CD4-positive, alpha-beta memory T cell (primary cell): ENCODE data around the gene PLSCR3. TPM values are rescaled to one million over a fixed set of nuclear protein-coding genes. Genes with fewer than 3 reads are reported as not detected.

Experiments
- CTCF ChIA-PET: fragments of 350-600 bp; sonication (Branson Sonifier 250); formaldehyde crosslinking; loops from one replicate; lab custom pipeline; 2021; ENCODE audit warnings: inconsistent platforms; ENCODE audit not compliant: partially characterized antibody; lab: Charles Lee
- POLR2A ChIA-PET: fragments of 350-600 bp; sonication (Branson Sonifier 250); formaldehyde crosslinking; loops from one replicate; lab custom pipeline; 2021; ENCODE audit not compliant: partially characterized antibody; lab: Charles Lee
- DNase-seq, 5 donors: peaks; one replicate each; pipeline versions ENCODE4 v3.0.0 to v3.0.0-alpha.2; 2020 to 2022; ENCODE audit warnings: mixed read lengths in 1 of 5
- H3K27ac ChIP-seq: one replicate; pipeline ENCODE4 v1.7.0; 2013; ENCODE audit warnings: low read depth, low read length
- H3K27me3 ChIP-seq: 2 replicates; pipeline ENCODE4 v1.7.0; 2013; ENCODE audit warnings: mild to moderate bottlenecking, low read length, moderate library complexity; ENCODE audit not compliant: insufficient read depth
- H3K36me3 ChIP-seq: 2 replicates; pipeline ENCODE4 v1.7.0; 2013; ENCODE audit warnings: mild to moderate bottlenecking, low read length, moderate library complexity; ENCODE audit not compliant: insufficient read depth
- H3K4me1 ChIP-seq: 2 replicates; pipeline ENCODE4 v1.7.0; 2013; ENCODE audit warnings: mild to moderate bottlenecking, low read length, moderate library complexity; ENCODE audit not compliant: insufficient read depth
- H3K4me3 ChIP-seq, 2 donors: one replicate each; pipeline ENCODE4 v1.7.0; 2013; ENCODE audit warnings: low read length in 2 of 2, mild to moderate bottlenecking in 1 of 2
- H3K9me3 ChIP-seq, 2 donors: one replicate each; pipeline ENCODE4 v1.7.0; 2013; ENCODE audit warnings: low read length in 2 of 2, control low read depth in 1 of 2; ENCODE audit not compliant: control insufficient read depth in 1 of 2
- H3K27ac Mint-ChIP-seq, 7 donors: one replicate each; pipeline ENCODE4 v1.8.0; 2020 to 2021; ENCODE audit warnings: mixed read lengths in 7 of 7, mild to moderate bottlenecking in 6 of 7, inconsistent platforms in 3 of 7, moderate library complexity in 3 of 7
- H3K27me3 Mint-ChIP-seq, 2 donors: one replicate each; pipeline ENCODE4 v1.8.0; 2020 to 2021; ENCODE audit warnings: mixed read lengths in 2 of 2
- H3K36me3 Mint-ChIP-seq, 2 donors: one replicate each; pipeline ENCODE4 v1.8.0; 2020 to 2021; ENCODE audit warnings: mixed read lengths in 2 of 2, inconsistent platforms in 1 of 2, mild to moderate bottlenecking in 1 of 2
- H3K4me1 Mint-ChIP-seq, 4 donors: one replicate each; pipeline ENCODE4 v1.8.0; 2020 to 2021; ENCODE audit warnings: mixed read lengths in 4 of 4, mild to moderate bottlenecking in 1 of 4
- H3K4me3 Mint-ChIP-seq, 8 donors: one replicate each; pipeline ENCODE4 v1.8.0; 2020 to 2021; ENCODE audit warnings: mixed read lengths in 8 of 8, mild to moderate bottlenecking in 7 of 8, moderate library complexity in 6 of 8, inconsistent platforms in 3 of 8
- H3K9me3 Mint-ChIP-seq, 8 donors: one replicate each; pipeline ENCODE4 v1.8.0; 2020 to 2021; ENCODE audit warnings: mixed read lengths in 8 of 8, mild to moderate bottlenecking in 5 of 8, inconsistent platforms in 3 of 8, moderate library complexity in 1 of 8
- intact Hi-C: fragments of 100-400 bp; cut with micrococcal nuclease; formaldehyde crosslinking; loops from one replicate; pipeline ENCODE4 v1.15.1; 2023
- polyA plus RNA-seq, 2 donors: library from polyadenylated mRNA; unstranded; fragments of 300-500 nt; fragmentation: Illumina TruSeq; gene quantifications; one replicate each; pipeline ENCODE4 v1.2.3, GENCODE V29; 2021
- total RNA-seq, 2 experiments: library from RNA; stranded (reverse); gene quantifications; one replicate each; pipeline ENCODE4 v1.2.3, GENCODE V29; 2021

Gene PLSCR3
- total and polyA plus RNA-seq, 4 experiments from 2014 or later, result 90.3 to 242 (median 133) TPM

DNA sequence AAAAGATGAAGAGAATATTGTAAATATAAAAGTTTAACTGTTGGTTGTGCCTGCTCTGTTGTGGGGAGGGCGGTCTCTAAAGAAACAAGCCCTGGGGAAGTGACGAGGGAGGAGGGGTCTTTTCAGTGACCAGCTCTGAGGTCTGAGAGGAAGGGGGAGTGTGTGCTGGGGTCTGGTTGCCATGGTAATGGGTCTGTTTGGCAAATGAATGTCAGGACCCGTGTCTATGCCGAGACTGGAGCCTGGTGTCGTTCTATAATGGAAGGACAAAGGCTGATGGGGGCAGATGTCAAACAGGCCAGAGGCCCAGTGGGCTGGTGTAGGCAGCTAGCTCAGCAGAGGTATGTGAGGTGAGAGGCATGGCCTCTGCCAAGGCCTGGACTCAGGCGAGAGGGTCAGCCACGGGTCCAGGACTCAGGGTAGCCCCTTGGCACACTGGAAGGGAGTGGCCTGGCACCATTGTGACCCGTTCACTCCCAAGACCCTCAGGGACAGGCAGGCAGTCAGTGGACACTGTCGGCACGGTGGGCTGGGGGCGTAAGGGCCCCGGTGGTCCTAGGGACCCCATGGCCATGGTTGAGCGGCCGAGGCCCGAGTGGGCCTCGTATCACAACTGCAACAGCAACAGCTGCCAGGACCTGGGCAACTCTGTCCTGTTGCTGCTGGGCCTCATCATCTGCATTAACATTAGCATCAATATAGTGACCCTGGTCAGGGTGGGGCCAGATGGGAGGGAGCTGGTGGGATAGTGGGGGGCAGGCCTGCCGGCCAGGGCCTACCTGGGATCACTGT lies 25.7 kb upstream of the PLSCR3 start, which contains the start of gene SPEM1:
TSS of gene SPEM1 (plus strand) at position 506 of the 792 bp plus-strand sequence. CDS start at position 567, 61 bp downstream.
- H3K27me3 Mint-ChIP-seq, result peaks cover 0 to 1% of the 10 kb centered on the region in 2 donors
- Histone ChIP-seq H3K4me1 (no peaks in the 10 kb centered on the region), H3K27me3 (no peaks in the 10 kb centered on the region), H3K36me3 (no peaks in the 10 kb centered on the region), H3K9me3 (no peaks in the 10 kb centered on the region), H3K4me3 (no peak within 1 kb of the TSS), H3K27ac (no peak within 1 kb of the TSS)
- H3K27ac Mint-ChIP-seq, result peak within 1 kb of the TSS in 2 of 7 donors; percentile 53 to 58
- no peak for DNase-seq
- peaks cover 0 to 4% (median 1%) of the 10 kb centered on the region in 4 donors for H3K4me1 Mint-ChIP-seq
- no peaks in the 10 kb centered on the region for H3K36me3 Mint-ChIP-seq
- CTCF ChIA-PET, result interaction anchor here (1.4 to 1.8 kb wide), 2 partner anchors 17 to 64 kb away, joined by 4 to 6 read pairs; no protein-coding TSS in a partner anchor
- no peak within 1 kb of the TSS for H3K4me3 Mint-ChIP-seq
- intact Hi-C loops, result no loop called here
- no peaks in the 10 kb centered on the region for H3K9me3 Mint-ChIP-seq
- POLR2A ChIA-PET, result interaction anchor here (1.2 kb wide), 1 partner anchor 16 kb away, joined by 4 read pairs; no protein-coding TSS in a partner anchor

DNA sequence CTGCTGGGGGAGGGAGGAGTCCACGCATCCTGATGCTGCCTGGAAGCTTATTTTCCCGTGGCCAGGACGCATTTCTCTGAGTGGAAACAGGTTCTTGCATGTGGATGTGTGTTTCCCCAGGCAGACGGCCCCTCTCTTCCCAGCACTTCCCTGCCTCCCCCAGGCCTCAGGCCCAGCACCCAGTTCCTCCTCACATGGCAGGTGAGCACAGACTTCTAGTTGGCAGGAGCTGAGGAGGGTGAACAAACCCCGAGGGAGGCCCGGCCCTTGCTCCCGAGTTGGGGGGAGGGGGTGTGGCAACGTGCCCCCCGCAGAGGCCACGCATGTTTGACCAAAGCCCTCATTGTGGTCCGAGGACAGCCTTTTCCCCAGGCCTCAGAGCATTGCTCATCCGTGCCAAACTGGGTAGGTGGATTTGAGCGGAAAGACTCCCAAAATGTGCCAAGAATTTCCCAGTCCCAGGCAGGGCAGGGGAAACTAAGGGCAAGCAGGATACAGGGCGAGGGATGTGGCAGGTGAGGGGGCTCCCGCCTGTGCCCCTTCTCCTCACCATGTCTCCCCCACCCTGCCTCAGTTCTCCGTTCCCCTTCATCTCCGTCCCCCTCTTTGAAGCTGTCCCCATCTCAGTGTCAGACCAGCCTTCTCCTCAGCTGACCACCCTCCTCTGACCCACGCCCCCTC lies 24.3 kb upstream of the PLSCR3 start:
- H3K27ac Mint-ChIP-seq, result peak overlapping the region in 1 of 7 donors; percentile 58

DNA sequence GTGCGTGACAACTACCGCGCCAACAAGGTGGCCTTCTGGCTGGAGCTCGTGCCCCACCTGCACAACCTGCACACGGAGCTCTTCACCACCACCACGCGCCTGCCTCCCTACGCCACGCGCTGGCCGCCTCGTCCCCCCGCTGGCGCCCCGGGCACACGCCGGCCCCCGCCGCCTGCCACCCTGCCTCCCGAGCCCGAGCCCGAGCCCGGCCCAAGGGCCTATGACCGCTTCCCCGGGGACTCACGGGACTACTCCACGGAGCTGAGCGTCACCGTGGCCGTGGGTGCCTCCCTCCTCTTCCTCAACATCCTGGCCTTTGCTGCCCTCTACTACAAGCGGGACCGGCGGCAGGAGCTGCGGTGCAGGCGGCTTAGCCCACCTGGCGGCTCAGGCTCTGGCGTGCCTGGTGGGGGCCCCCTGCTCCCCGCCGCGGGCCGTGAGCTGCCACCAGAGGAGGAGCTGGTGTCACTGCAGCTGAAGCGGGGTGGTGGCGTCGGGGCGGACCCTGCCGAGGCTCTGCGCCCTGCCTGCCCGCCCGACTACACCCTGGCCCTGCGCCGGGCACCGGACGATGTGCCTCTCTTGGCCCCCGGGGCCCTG lies 22.8 kb upstream of the PLSCR3 start:
- H3K4me1 Mint-ChIP-seq, result peaks cover 0 to 2% (median 0%) of the 10 kb centered on the region in 4 donors
- H3K36me3 Mint-ChIP-seq, result no peaks in the 10 kb centered on the region
- CTCF ChIA-PET, result no interaction called here
- Histone ChIP-seq H3K9me3 (no peaks in the 10 kb centered on the region), H3K27me3 (no peaks in the 10 kb centered on the region), H3K4me1 (no peaks in the 10 kb centered on the region), H3K4me3 (no peak overlapping the region), H3K27ac (no peak overlapping the region), H3K36me3 (no peaks in the 10 kb centered on the region)
- no peaks in the 10 kb centered on the region for H3K9me3 Mint-ChIP-seq
- intact Hi-C loops, result no loop called here
- DNase-seq, result peak in 1 of 5 donors; percentile 11
- H3K27ac Mint-ChIP-seq, result no peak overlapping the region
- no peaks in the 10 kb centered on the region for H3K27me3 Mint-ChIP-seq
- no peak overlapping the region for H3K4me3 Mint-ChIP-seq
- POLR2A ChIA-PET, result interaction anchor here (1.3 kb wide), 1 partner anchor 13 kb away, joined by 4 read pairs; the partner anchor contains the start of gene TMEM256

More for the DNA sequence above, 24.3 kb upstream of the PLSCR3 start:
- Mint-ChIP-seq H3K36me3 (no peaks in the 10 kb centered on the region), H3K4me1 (peaks cover 0 to 2% (median 0%) of the 10 kb centered on the region in 4 donors), H3K4me3 (no peak overlapping the region), H3K27me3 (no peaks in the 10 kb centered on the region), H3K9me3 (no peaks in the 10 kb centered on the region)
- Histone ChIP-seq H3K4me3 (no peak overlapping the region), H3K9me3 (no peaks in the 10 kb centered on the region), H3K36me3 (no peaks in the 10 kb centered on the region), H3K27ac (no peak overlapping the region), H3K4me1 (no peaks in the 10 kb centered on the region), H3K27me3 (no peaks in the 10 kb centered on the region)
- ChIA-PET CTCF (no interaction called here), POLR2A (interaction anchor here (0.5 kb wide), 1 partner anchor 511 kb away, joined by 3 read pairs; no protein-coding TSS in a partner anchor)
- intact Hi-C loops, result no loop called here
- DNase-seq, result no peak

DNA sequence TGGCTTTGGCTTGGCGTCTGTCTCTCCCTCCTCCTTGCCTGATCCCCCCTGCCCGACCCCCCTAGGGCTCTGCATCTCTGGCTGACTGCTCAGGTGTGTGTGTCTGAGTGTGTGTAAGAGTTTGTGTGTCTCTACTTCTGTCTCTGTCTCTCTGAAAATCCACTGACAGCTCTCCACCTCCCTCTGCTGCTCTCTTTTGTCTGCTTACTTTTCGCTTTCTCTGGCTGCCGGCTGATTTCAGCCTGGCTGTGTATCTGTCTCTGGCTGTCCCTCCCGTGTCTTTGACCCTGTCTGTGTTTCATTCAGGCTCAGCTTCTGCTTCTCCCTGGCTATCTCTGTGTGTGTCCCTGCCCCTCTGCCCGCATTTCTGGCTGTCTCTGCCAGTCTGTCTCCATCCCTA lies 22.0 kb upstream of the PLSCR3 start:
- H3K27ac Mint-ChIP-seq, result peak overlapping the region in 1 of 7 donors; percentile 29
- ChIA-PET POLR2A (interaction anchor here (1.3 kb wide), 1 partner anchor 12 kb away, joined by 4 read pairs; the partner anchor contains the start of gene TMEM256), CTCF (no interaction called here)
- Histone ChIP-seq H3K36me3 (no peaks in the 10 kb centered on the region), H3K27ac (no peak overlapping the region), H3K9me3 (no peaks in the 10 kb centered on the region), H3K4me1 (no peaks in the 10 kb centered on the region), H3K4me3 (no peak overlapping the region), H3K27me3 (no peaks in the 10 kb centered on the region)
- intact Hi-C loops, result loop anchor here (1.0 kb wide), 1 partner anchor 60 kb away; no protein-coding TSS in a partner anchor
- H3K4me3 Mint-ChIP-seq, result peak overlapping the region in 1 of 8 donors; percentile 3
- H3K9me3 Mint-ChIP-seq, result no peaks in the 10 kb centered on the region
- no peaks in the 10 kb centered on the region for H3K36me3 Mint-ChIP-seq
- peaks cover 0 to 2% (median 0%) of the 10 kb centered on the region in 4 donors for H3K4me1 Mint-ChIP-seq
- DNase-seq, result no peak
- H3K27me3 Mint-ChIP-seq, result no peaks in the 10 kb centered on the region

DNA sequence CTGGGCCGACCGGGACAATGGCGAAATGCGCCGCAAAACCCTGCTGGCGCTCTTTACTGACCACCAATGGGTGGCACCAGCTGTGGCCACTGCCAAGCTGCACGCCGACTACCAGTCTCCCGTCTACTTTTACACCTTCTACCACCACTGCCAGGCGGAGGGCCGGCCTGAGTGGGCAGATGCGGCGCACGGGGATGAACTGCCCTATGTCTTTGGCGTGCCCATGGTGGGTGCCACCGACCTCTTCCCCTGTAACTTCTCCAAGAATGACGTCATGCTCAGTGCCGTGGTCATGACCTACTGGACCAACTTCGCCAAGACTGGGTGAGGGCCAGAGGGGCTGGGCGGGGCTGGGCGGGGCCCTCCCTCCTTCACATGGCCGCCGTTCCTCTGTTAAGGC lies 21.5 kb upstream of the PLSCR3 start:
- H3K36me3 Mint-ChIP-seq, result no peaks in the 10 kb centered on the region

DNA sequence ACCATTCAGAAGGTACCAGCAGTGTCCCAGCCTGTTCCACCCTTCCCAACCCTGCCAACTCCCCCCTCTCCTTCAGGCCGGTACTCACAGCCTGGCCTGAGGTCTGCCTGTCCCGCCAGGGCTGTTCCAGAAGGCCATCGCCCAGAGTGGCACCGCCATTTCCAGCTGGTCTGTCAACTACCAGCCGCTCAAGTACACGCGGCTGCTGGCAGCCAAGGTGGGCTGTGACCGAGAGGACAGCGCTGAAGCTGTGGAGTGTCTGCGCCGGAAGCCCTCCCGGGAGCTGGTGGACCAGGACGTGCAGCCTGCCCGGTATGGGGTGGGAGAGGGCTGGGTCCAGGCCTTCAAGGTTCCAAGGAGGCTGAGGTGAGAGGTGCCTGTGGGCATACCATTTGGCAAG lies 20.5 kb upstream of the PLSCR3 start:
- H3K27me3 Mint-ChIP-seq, result no peaks in the 10 kb centered on the region
- H3K36me3 ChIP-seq, result no peaks in the 10 kb centered on the region
- no peaks in the 10 kb centered on the region for H3K4me1 ChIP-seq
- no peaks in the 10 kb centered on the region for H3K36me3 Mint-ChIP-seq
- no peaks in the 10 kb centered on the region for H3K9me3 ChIP-seq
- CTCF ChIA-PET, result interaction anchor here (1.5 kb wide), 1 partner anchor 58 kb away, joined by 3 read pairs; no protein-coding TSS in a partner anchor
- no peaks in the 10 kb centered on the region for H3K27me3 ChIP-seq
- intact Hi-C loops, result no loop called here
- no peak overlapping the region for H3K4me3 ChIP-seq
- no peak overlapping the region for H3K4me3 Mint-ChIP-seq
- no peak overlapping the region for H3K27ac Mint-ChIP-seq
- no peak overlapping the region for H3K27ac ChIP-seq
- H3K4me1 Mint-ChIP-seq, result peaks cover 0 to 2% (median under 1%) of the 10 kb centered on the region in 4 donors
- POLR2A ChIA-PET, result no interaction called here
- H3K9me3 Mint-ChIP-seq, result no peaks in the 10 kb centered on the region
- DNase-seq, result no peak

More for the DNA sequence above, 21.5 kb upstream of the PLSCR3 start:
- no peak overlapping the region for H3K4me3 Mint-ChIP-seq
- no peak overlapping the region for H3K27ac ChIP-seq
- H3K27me3 ChIP-seq, result no peaks in the 10 kb centered on the region
- no peaks in the 10 kb centered on the region for H3K27me3 Mint-ChIP-seq
- peaks cover 0 to 2% (median 0%) of the 10 kb centered on the region in 4 donors for H3K4me1 Mint-ChIP-seq
- H3K4me1 ChIP-seq, result no peaks in the 10 kb centered on the region
- H3K27ac Mint-ChIP-seq, result no peak overlapping the region
- POLR2A ChIA-PET, result interaction anchor here (1.3 kb wide), 1 partner anchor 12 kb away, joined by 4 read pairs; the partner anchor contains the start of gene TMEM256
- no peak for DNase-seq
- no peaks in the 10 kb centered on the region for H3K9me3 ChIP-seq
- no peaks in the 10 kb centered on the region for H3K9me3 Mint-ChIP-seq
- CTCF ChIA-PET, result interaction anchor here (1.5 kb wide), 1 partner anchor 59 kb away, joined by 3 read pairs; no protein-coding TSS in a partner anchor
- H3K36me3 ChIP-seq, result no peaks in the 10 kb centered on the region
- intact Hi-C loops, result loop anchor here (1.0 kb wide), 1 partner anchor 59 kb away; no protein-coding TSS in a partner anchor
- H3K4me3 ChIP-seq, result no peak overlapping the region
